Pons (tissue), 1 donor: ENCODE data around the gene SRSF9.
"Not testable (repeated sequence)": the region's sequence is repeated elsewhere in the genome, so short reads cannot be mapped to it uniquely, and the experiment has no call there.

Experiments
- DNase-seq: peaks from one replicate; pipeline ENCODE4 v3.0.0-alpha.2; 2016; ENCODE audit warnings: low spot score

Gene SRSF9

DNA sequence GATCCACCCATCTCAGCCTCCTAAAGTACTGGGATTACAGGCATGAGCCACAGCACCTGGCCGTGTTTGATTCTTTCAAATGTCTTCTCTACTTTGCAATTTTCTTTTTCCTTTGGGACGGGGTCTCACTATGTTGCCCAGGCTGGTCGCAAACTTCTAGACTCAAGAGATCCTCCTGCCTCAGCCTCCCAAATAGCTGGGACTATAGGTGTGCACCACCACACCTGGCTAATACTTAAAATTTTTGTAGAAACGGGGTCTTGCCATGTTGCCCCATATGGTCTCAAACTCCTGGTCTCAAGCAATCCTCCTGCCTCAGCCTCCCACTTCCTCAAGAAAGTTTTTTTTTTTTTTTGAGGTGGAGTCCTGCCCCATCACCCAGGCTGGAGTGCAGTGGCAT lies 21.6 kb downstream of the SRSF9 start:
- no peak for DNase-seq

DNA sequence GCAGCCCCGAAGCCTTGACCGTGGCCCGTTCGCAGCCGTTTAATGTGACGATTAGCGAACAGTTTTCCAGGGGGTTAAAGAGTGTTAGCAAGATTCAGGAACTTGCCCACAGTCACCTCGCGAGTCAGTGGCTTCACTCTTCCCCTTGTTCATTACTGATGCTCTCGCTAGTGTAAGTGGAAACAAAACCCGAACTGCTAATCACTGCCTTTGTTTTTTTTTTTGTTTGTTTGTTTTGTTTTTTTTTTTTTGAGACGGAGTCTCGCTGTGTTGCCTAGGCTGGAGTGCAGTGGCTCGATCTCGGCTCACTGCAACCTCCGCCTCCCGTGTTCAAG lies 22.7 kb downstream of the SRSF9 start:
- DNase-seq: not testable (repeated sequence)

GRCh38 chr12:120445911-120446843 lies 23.4 kb downstream of the SRSF9 start, which contains the start of the genes GATC and TRIAP1:
Gene GATC (plus strand): TSS chr12:120446444. CDS start chr12:120446481, 37 bp downstream.
Gene TRIAP1 (minus strand): TSS chr12:120446384. CDS start chr12:120446372, 12 bp downstream.
- peak; percentile 68 for DNase-seq

GRCh38 chr12:120444676-120445075 lies 24.9 kb downstream of the SRSF9 start:
- no peak for DNase-seq

DNA sequence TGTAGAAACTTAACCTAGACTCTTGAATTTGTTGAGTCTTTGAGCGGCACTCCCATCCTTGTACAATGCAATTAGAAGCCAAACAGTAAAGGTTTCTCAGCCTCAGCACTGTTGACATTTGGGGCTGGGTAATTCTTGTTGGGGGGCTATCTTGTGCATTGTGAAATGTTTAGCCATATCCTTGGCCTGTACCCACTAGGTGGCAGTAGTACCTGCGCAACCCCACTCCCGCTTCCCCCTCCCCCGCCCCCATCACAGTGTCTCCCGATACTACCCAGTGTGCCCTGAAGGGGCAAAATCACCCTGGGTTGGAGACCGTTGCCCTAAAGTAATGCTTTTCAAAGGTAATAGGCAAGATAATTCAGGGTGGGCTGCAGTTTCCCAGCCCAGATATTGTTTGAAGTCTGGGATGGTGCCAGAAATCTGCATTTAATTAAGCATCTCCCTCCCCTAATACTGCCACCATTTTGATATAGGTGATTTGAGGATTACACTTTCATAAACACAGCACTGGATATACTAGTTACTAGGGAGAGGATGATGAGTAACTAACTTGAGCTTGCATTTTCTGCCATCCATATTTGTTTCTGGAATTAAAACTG lies 29.8 kb downstream of the SRSF9 start:
- DNase-seq: no peak

GRCh38 chr12:120438495-120439198 lies 30.9 kb downstream of the SRSF9 start:
- DNase-seq: no peak

- peak; percentile 96 for DNase-seq
Measured at GRCh38 chr12:120437735-120438494, 31.6 kb downstream of the SRSF9 start, which contains the start of gene COX6A1. Gene COX6A1 (plus strand): TSS chr12:120438113. CDS start chr12:120438127, 14 bp downstream.

DNA sequence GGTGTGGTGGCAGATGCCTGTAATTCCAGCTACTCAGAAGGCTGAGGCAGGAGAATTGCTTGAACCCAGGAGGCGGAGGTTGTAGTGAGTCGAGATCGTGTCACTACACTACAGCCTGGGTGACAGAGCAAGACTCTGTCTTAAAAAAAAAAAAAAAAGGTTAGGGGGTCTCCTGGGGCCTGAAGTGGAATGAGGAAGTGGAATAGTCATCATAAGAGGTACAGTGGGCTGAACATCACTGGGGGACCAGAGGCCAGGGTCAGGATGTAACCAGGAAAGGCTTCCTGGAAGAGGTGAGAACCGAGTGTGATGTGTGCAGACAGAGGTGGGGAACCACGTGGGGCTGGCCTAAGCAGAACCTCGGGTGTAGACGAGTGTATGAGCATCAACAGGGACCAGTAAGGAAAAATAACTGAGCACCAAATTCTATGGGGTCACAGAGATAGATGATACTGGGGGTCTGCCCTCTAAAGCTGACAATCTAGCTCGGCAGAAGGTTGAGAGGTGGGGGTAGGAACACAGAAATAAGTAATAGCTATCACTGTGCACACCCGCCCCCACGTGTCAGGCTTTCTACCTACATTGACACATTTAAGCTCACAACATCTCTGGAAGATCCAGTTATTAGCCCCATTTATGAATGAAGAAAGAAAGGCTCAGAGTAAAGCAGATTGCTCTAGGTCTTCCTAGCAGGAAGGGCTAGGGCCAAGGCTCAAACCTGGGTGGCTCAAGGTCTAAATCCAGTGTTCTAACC lies 36.6 kb downstream of the SRSF9 start:
- no peak for DNase-seq

- DNase-seq: no peak
Measured at GRCh38 chr12:120429368-120429767, 40.2 kb downstream of the SRSF9 start.

GRCh38 chr12:120428597-120429229 lies 40.8 kb downstream of the SRSF9 start:
- no peak for DNase-seq

- DNase-seq: no peak
Measured at GRCh38 chr12:120425797-120426196, 43.8 kb downstream of the SRSF9 start.

- no peak for DNase-seq
Measured at GRCh38 chr12:120422892-120423456, 46.6 kb downstream of the SRSF9 start.

GRCh38 chr12:120421701-120422100 lies 47.8 kb downstream of the SRSF9 start:
- no peak for DNase-seq

DNA sequence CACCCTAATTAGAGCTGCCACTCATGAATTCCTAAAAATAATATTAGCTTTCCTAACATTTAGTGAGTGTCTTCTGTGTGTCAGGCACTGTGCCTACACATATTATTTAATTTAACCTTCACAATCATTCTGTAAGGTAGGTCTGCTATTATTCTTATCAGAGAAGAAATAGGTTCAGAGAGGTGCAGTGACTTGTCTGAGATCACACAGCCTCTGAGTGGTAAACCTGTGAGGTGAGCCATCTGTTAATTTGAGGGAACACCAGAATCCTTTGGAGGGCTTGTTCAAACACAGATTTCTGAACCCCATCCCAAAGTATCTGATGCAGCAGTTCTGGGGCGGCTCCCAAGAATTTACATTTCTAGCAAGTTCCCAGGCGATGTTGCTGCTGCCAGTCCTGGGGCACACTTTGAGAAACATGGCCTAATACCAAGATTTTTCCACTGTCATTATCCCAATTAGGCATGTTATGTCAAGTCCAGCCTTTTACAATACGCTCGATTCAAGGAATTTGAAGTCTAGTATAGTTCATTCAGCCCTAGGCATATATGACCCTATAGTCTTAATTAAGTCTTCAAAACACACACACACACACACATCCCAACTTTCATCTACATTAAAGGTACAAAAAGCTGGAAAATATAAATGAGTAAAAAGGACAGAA lies 51.5 kb downstream of the SRSF9 start:
- no peak for DNase-seq

DNA sequence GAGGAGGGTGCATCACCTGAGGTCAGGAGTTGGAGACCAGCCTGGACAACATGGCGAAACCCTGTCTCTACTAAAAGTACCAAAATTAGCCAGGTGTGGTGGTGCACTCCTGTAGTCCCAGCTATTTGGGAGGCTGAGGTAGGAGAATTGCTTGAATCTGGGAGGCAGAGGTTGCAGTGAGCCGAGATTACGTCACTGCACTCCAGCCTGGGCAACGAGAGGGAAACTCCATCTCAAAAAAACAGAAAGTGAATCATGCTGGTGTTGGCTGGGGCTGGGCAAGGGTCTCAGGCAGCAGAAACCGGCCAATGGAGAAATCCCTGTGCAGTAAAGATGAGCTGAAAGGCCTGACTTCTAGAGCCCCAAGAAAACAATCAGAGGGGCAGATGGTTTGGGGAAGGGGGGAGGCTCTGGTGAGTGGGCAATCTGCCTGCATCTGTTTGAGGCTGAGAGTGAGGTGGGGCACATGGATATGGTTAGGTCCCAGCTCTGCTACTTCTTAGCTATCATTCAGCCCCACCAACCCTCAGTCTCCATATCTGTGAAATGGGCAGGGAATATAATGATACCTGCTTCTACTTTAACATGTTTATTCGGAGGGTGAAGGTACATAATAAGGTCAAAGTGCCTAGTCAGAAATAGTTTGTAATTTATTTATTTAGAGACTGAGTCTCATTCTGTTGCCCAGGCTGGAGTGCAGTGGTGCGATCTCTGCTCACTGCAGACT lies 52.9 kb downstream of the SRSF9 start:
- no peak for DNase-seq

DNA sequence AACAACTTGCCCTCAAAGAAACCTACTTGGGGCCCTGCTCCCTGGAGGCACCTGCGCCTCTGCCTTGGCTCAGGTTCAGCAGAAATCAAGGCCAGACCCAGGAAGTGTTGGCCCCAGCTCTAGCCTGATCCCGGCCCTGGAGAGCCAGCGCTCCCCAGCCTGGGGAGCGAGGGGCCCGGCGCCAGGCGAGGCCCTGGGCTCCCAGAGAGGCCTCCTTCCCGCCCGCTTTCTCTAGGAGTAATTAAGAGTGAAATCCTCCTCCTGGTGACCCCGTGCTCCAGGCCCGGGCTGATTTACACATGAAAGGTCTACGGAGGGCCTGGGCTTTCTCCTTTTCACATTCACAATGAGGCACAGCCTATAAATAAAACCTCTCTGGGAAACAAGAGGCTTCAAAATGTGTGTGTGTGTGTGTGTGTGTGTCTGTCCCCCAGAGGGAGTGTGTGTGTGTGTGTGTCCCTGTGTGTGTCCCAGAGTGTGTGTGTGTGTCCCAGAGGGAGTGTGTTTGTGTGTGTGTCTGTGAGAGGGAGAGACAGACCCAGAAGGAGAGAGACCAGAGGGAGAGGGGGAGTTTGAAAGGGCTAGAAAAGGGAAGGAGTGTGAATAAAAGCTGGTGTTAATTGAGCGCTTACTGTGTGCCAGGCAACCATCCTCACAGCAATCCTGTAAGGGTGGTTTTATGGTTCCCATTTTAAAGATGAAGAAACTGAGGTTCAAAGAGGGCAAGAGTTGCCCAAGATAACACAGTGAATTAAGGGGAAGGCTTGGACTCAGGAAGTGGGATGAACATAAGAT lies 55.5 kb downstream of the SRSF9 start:
- peak; percentile 29 for DNase-seq

GRCh38 chr12:120412421-120412820 lies 57.1 kb downstream of the SRSF9 start:
- no peak for DNase-seq
